ENCODE data around the gene DUSP19.

The DUSP19 gene

DNA sequence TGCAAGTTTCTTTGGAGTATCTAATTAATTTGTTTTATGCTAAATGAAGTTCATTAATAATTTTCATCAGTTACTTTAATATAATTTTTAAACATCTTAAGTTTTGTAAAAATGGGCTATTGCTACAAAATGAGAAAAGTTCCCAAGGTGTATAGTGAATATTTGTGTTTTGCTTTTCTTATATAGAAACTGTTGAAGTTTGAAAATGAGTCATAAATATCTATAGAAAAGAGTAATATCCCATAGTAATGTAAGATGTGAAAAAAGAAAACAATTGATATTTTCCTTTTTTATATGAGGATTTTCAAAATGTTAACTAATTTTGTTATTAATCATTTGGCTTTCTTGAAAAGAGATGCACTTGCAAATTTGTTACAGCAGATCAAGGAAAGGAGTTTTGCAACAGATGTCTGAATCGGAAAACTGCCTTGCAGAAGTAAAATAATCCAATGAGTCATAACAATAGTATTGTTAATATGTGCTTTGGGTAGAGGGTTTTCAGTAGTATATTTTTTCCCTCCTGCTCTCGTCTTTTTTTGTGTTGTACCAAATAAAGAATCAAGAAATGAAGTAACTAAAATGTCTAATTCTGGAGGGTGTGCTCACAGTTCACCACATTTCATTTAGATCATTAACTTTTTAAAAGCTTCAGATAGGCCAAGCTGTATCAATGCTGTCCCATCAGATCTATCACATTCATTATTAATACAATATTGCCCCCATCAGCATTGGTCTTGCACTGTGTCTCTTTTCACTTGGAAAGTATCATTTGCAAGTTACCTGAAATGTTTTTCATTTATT is 15.5 kb downstream of the DUSP19 start:
- H3K27ac ChIP-seq (ENCODE audit: low read depth, low read length), result no peak overlapping the region
- no peak overlapping the region for H3K4me3 ChIP-seq (ENCODE audit: low read depth, low read length)
- no peaks in the 10 kb centered on the region for H3K36me3 ChIP-seq (ENCODE audit: control insufficient read depth, insufficient read depth, low read length)
- H3K9ac ChIP-seq (ENCODE audit: low read length), result no peak overlapping the region
- 0 out of 2 replicates have a peak, but pooled peaks cover 2% of the 10 kb centered on the region for H3K9me3 ChIP-seq (ENCODE audit: control insufficient read depth, insufficient read depth, low read depth, low read length)
- H3K27me3 ChIP-seq (ENCODE audit: control insufficient read depth, insufficient read depth, low read length), result no peaks in the 10 kb centered on the region
- peaks cover 6% of the 10 kb centered on the region for H3K4me1 ChIP-seq (ENCODE audit: control insufficient read depth, insufficient read depth, low read length)

DNA sequence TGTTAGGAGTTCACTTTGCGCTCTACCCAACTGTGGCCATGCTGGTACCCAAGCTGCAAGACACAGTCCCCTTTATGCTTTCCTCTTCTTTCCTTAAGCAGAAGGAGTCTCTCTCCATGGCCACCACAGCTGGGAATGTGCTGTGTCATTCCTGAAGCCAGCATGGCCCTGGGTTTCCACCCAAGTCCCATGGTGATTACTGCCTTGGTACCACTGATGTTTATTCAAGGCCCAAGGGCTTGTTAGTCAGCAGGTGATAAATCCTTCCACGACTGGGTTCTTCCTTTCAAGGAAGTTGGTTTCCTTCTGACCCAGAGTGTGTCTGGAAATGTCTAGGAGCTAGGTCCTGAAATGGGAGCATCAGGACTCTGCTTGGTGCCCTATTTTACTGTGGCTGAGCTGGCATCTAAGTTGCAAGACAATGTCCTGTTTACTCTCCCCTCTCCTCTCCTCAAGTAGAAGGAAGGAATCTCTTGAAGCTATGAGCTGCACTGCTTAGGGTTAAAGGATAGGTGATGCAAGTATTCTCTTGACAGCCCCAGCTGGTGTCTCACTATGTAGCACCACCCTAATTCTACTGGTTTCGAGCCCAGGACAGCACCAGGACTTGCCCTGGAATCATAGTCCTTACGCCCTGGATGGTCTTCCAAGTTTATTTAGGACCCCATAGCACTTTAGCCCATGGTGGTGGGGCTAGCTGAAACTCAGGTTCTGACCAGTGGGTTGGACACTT is 27.0 kb downstream of the DUSP19 start:
- Histone ChIP-seq H3K27me3 (ENCODE audit: control insufficient read depth, insufficient read depth, low read length) (no peaks in the 10 kb centered on the region), H3K36me3 (ENCODE audit: control insufficient read depth, insufficient read depth, low read length) (no peaks in the 10 kb centered on the region), H3K27ac (ENCODE audit: low read depth, low read length) (no peak overlapping the region), H3K9ac (ENCODE audit: low read length) (no peak overlapping the region), H3K4me3 (ENCODE audit: low read depth, low read length) (no peak overlapping the region), H3K9me3 (ENCODE audit: control insufficient read depth, insufficient read depth, low read depth, low read length) (no peaks in the 10 kb centered on the region), H3K4me1 (ENCODE audit: control insufficient read depth, insufficient read depth, low read length) (no peaks in the 10 kb centered on the region)

DNA sequence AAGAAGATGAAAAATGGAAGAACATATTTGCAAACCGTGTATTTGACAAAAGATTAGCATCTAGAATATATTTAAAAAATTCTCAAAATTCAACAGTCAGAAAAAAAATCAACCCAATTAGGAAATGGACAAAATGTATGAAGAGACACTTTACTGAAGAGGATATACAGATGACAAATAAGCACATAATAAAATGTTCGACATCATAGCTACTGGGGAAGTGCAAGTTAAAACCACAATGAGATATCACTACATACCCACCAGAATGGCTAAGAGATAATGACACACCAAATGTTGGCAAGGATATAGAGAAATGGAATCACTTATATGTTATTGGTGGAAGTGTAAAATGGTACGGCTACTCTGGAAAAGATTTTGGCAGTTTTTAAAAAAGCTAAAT is 34.0 kb downstream of the DUSP19 start:
- H3K27ac ChIP-seq (ENCODE audit: low read depth, low read length), result no peak overlapping the region
- no peaks in the 10 kb centered on the region for H3K4me1 ChIP-seq (ENCODE audit: control insufficient read depth, insufficient read depth, low read length)
- H3K4me3 ChIP-seq (ENCODE audit: low read depth, low read length), result no peak overlapping the region
- H3K9ac ChIP-seq (ENCODE audit: low read length), result no peak overlapping the region
- no peaks in the 10 kb centered on the region for H3K9me3 ChIP-seq (ENCODE audit: control insufficient read depth, insufficient read depth, low read depth, low read length)
- H3K27me3 ChIP-seq (ENCODE audit: control insufficient read depth, insufficient read depth, low read length), result no peaks in the 10 kb centered on the region
- H3K36me3 ChIP-seq (ENCODE audit: control insufficient read depth, insufficient read depth, low read length), result no peaks in the 10 kb centered on the region

DNA sequence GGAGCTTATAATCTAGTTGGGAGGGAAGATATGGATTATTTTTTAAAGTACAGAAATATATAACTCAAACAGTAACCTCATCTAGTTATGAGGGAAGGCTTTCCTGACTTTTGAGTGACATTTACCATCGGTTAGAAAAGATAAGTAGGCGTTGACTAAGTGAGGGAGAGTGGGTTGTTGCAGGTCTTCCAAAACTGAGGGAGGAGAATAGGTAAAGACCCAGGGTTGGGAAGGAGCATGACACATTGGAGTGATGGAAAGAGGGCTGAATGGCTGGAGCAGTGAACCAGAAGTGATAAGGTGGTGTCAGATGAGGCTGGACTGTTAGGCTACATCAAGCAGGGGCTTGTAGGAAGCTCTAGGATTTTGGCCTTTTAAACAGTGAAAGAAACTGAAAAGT is 35.1 kb downstream of the DUSP19 start:
- Histone ChIP-seq H3K27ac (ENCODE audit: low read depth, low read length) (no peak overlapping the region), H3K9ac (ENCODE audit: low read length) (no peak overlapping the region), H3K27me3 (ENCODE audit: control insufficient read depth, insufficient read depth, low read length) (no peaks in the 10 kb centered on the region), H3K36me3 (ENCODE audit: control insufficient read depth, insufficient read depth, low read length) (no peaks in the 10 kb centered on the region), H3K4me1 (ENCODE audit: control insufficient read depth, insufficient read depth, low read length) (no peaks in the 10 kb centered on the region), H3K4me3 (ENCODE audit: low read depth, low read length) (no peak overlapping the region), H3K9me3 (ENCODE audit: control insufficient read depth, insufficient read depth, low read depth, low read length) (no peaks in the 10 kb centered on the region)

DNA sequence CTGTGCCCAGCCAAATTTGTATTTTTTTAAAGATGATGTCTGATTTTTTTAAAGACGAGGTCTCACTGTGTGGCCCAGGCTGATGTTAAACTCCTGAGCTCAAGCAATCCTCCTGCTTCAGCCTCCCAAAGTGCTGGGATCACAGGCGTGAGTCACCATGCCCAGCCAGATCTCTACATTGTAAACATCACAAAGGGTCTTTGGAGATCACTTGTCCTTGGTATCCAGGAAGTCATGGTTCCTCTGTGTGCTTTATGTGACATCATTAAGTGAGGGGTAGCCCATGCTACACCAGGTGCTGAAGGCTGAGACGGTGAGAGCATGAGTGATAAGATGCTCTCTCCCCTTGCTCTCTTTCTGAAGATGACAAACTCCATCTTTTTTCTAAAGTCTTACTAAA is 38.7 kb downstream of the DUSP19 start:
- Histone ChIP-seq H3K27ac (ENCODE audit: low read depth, low read length) (no peak overlapping the region), H3K27me3 (ENCODE audit: control insufficient read depth, insufficient read depth, low read length) (no peaks in the 10 kb centered on the region), H3K36me3 (ENCODE audit: control insufficient read depth, insufficient read depth, low read length) (no peaks in the 10 kb centered on the region), H3K4me3 (ENCODE audit: low read depth, low read length) (no peak overlapping the region), H3K9me3 (ENCODE audit: control insufficient read depth, insufficient read depth, low read depth, low read length) (no peaks in the 10 kb centered on the region), H3K4me1 (ENCODE audit: control insufficient read depth, insufficient read depth, low read length) (0 out of 2 replicates have a peak, but pooled peaks cover 3% of the 10 kb centered on the region), H3K9ac (ENCODE audit: low read length) (no peak overlapping the region)

DNA sequence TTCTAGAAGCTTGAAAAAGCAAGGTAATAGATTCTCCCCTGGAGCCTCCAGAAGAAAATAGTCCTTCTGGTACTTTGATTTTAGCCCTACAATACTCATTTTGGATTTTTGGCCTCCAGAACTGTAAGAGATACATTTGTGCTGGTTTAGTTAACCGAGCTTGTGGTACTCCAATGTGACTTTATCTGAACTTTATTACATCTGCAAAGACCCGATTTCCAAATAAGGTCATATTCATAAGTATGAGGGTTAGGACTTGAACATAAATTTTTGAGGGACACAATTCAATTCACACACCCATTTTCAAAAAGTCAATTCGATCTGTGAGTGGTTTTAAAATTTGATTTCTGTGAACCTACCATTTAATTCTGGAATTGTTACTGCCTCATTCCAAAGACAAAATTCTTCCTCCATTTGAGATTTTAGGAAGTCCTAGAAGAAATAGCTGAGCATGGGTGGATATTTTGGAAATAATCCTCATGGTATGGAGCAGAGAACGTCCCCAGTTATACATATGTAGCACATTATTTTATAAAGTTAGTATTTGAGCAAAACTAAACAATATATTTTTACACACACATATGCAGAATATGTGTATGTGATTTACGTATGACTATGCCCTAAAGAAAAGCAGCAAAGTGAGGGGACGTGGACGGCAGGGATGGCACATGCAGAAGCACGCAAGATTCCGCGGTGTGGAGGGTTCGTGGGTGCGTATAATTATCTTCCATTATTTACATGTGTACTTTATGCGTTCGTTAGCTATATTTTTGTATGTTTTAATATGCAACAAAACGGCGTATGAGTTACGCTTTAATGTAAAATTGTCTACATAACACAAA is 44.8 kb downstream of the DUSP19 start:
- no peaks in the 10 kb centered on the region for H3K9me3 ChIP-seq (ENCODE audit: control insufficient read depth, insufficient read depth, low read depth, low read length)
- peaks cover 11% of the 10 kb centered on the region for H3K4me1 ChIP-seq (ENCODE audit: control insufficient read depth, insufficient read depth, low read length)
- peaks cover 3% of the 10 kb centered on the region; the same call in 1 of the 2 replicates for H3K36me3 ChIP-seq (ENCODE audit: control insufficient read depth, insufficient read depth, low read length)
- H3K27ac ChIP-seq (ENCODE audit: low read depth, low read length), result peak overlapping the region; percentile 81; the same call in 1 of the 2 replicates
- H3K4me3 ChIP-seq (ENCODE audit: low read depth, low read length), result peak overlapping the region; percentile 88
- no peaks in the 10 kb centered on the region for H3K27me3 ChIP-seq (ENCODE audit: control insufficient read depth, insufficient read depth, low read length)
- peak overlapping the region; percentile 95 for H3K9ac ChIP-seq (ENCODE audit: low read length)

DNA sequence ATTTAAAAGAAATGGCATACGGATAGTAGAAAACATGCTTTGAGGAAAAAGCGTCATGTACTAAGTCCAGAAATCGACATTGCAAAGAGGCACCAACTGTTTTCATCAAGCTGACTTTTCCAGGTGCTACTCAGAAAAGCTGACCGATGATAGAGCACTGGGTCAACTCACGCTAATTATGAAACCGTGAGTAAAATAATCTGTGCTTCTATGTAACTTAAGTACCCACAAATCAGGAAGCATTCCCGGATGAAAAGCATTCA is 45.3 kb downstream of the DUSP19 start:
- H3K36me3 ChIP-seq (ENCODE audit: control insufficient read depth, insufficient read depth, low read length), result peaks cover 8% of the 10 kb centered on the region
- H3K9ac ChIP-seq (ENCODE audit: low read length), result peak overlapping the region; percentile 95
- H3K4me3 ChIP-seq (ENCODE audit: low read depth, low read length), result peak overlapping the region; percentile 88
- no peaks in the 10 kb centered on the region for H3K9me3 ChIP-seq (ENCODE audit: control insufficient read depth, insufficient read depth, low read depth, low read length)
- H3K27ac ChIP-seq (ENCODE audit: low read depth, low read length), result peak overlapping the region; percentile 81
- H3K4me1 ChIP-seq (ENCODE audit: control insufficient read depth, insufficient read depth, low read length), result peaks cover 11% of the 10 kb centered on the region
- no peaks in the 10 kb centered on the region for H3K27me3 ChIP-seq (ENCODE audit: control insufficient read depth, insufficient read depth, low read length)

DNA sequence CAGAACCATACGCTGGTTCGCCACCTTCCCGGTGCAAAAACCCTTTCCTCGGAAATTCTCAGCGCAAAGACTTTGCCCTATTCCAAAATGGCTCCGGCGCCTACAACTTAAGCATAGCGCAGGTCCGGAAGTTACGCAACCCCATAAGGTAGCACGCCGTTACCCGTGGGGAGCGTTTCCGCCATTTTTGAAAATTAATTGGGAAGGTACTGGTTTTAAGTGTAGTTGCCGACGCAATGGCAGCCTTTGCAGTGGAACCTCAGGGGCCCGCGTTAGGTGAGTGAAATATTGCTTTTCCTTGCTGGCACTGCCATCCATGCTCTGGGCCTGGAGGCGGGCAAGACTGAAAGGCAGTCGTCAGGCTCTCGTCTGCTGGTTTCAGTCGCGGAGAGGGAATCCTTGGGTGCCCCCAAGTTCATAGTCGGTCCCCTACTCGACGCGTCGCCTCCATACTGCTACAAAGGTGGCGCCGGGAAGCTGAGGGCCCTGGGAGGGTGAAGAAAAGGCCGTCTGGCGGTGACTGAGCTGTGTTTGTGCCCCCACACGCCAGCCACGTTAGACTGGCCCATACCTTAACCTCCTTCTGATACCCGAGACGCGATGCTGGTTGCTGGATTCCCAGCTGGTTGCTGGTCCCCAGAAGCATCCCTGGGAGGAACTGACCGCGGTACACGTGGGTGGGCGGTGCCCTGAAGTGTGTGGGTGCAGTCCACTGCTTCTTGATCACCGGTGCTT is 45.8 kb downstream of the DUSP19 start, which contains the start of gene NUP35:
TSS of gene NUP35 (plus strand) at position 222 of the 735 bp plus-strand sequence. CDS start at position 237, 15 bp downstream.
- Histone ChIP-seq H3K9me3 (ENCODE audit: control insufficient read depth, insufficient read depth, low read depth, low read length) (no peaks in the 10 kb centered on the region), H3K4me3 (ENCODE audit: low read depth, low read length) (peak within 1 kb of the TSS; percentile 88), H3K27ac (ENCODE audit: low read depth, low read length) (peak within 1 kb of the TSS; percentile 81), H3K9ac (ENCODE audit: low read length) (peak within 1 kb of the TSS; percentile 95), H3K36me3 (ENCODE audit: control insufficient read depth, insufficient read depth, low read length) (peaks cover 13% of the 10 kb centered on the region), H3K27me3 (ENCODE audit: control insufficient read depth, insufficient read depth, low read length) (no peaks in the 10 kb centered on the region), H3K4me1 (ENCODE audit: control insufficient read depth, insufficient read depth, low read length) (peaks cover 10% of the 10 kb centered on the region)

DNA sequence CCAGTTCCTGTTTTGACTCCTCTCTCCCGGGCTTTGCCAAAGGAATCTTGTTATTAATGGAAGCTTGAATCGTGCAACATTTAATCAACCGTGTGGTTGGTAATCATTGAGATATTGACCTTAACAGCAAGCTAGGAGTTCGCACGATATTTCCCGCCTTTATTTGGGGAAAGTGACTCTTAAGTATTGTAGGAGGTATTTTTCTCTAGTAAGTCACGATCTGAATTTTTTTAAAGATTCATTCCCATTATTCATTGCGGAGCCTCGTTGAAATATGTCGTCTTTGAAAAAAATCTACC is 46.4 kb downstream of the DUSP19 start:
- no peaks in the 10 kb centered on the region for H3K9me3 ChIP-seq (ENCODE audit: control insufficient read depth, insufficient read depth, low read depth, low read length)
- peak overlapping the region; percentile 88 for H3K4me3 ChIP-seq (ENCODE audit: low read depth, low read length)
- peaks cover 18% of the 10 kb centered on the region for H3K36me3 ChIP-seq (ENCODE audit: control insufficient read depth, insufficient read depth, low read length)
- peak overlapping the region; percentile 95 for H3K9ac ChIP-seq (ENCODE audit: low read length)
- no peaks in the 10 kb centered on the region for H3K27me3 ChIP-seq (ENCODE audit: control insufficient read depth, insufficient read depth, low read length)
- peaks cover 9% of the 10 kb centered on the region for H3K4me1 ChIP-seq (ENCODE audit: control insufficient read depth, insufficient read depth, low read length)
- H3K27ac ChIP-seq (ENCODE audit: low read depth, low read length), result peak overlapping the region; percentile 81

DNA sequence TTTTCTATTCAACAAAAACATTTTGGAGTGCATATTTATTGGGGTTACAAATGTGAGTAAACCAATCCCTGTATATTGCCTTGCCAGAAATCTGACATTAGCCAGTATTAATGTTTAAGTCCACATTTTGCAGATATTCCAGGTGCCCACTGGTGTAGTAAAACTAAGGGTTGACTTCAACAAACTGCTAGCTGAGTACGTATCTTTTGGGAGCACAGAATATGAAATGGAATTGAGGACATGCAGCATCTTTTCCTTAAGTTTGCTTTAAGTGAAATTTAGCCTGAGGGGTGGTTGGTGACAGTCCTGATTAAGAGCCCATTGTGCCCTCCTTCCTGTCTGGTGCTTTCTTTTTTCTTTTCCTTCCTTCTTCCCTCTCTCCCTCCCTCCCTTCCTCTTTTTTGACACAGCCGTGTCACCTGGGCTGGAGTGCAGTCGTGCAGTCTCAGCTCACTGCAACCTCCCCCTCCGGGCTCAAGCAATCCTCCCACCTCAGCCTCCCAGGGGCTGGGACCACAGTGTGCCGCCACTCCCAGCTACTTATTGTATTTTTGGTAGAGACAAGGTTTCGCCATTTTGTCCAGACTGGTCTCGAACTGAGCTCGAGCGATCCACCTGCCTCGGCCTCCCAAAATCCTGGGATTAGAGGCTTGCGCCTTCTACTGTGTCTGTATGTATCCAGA is 47.3 kb downstream of the DUSP19 start:
- peaks cover 26% of the 10 kb centered on the region for H3K36me3 ChIP-seq (ENCODE audit: control insufficient read depth, insufficient read depth, low read length)
- H3K4me1 ChIP-seq (ENCODE audit: control insufficient read depth, insufficient read depth, low read length), result peaks cover 9% of the 10 kb centered on the region
- no peaks in the 10 kb centered on the region for H3K9me3 ChIP-seq (ENCODE audit: control insufficient read depth, insufficient read depth, low read depth, low read length)
- no peak overlapping the region for H3K9ac ChIP-seq (ENCODE audit: low read length)
- no peaks in the 10 kb centered on the region for H3K27me3 ChIP-seq (ENCODE audit: control insufficient read depth, insufficient read depth, low read length)
- H3K27ac ChIP-seq (ENCODE audit: low read depth, low read length), result no peak overlapping the region
- peak overlapping the region; percentile 88 for H3K4me3 ChIP-seq (ENCODE audit: low read depth, low read length)
